ENCODE data around the gene TMPRSS7.

DNA sequence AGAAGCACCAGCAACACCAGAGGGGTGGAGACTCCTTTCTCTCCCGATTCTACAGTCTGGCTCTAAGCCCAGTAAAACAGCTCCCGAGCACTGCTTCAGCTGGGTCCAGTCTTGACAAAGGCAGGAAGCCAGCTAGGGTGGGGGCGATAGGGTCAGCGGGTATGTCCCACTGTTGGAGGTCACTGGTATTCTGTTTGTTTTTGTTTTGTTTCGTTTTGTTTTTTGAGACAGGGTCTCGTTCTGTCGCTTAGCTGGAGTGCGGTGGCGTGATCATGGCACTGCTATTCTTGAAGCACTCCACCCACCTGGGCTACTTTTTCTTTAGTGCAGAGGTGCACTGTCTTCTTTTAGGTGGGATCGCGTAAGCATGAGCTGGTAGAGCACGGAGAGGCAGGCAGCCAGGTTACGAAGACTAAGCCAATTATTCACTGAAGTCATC, 82.2 kb downstream of the TMPRSS7 start:
- no peak for TF ChIP-seq POLR2AphosphoS5 (IDR thresholded peaks at IDR 0.05; ENCODE audit: low read depth, low read length)
- TF ChIP-seq, protein P1, sequence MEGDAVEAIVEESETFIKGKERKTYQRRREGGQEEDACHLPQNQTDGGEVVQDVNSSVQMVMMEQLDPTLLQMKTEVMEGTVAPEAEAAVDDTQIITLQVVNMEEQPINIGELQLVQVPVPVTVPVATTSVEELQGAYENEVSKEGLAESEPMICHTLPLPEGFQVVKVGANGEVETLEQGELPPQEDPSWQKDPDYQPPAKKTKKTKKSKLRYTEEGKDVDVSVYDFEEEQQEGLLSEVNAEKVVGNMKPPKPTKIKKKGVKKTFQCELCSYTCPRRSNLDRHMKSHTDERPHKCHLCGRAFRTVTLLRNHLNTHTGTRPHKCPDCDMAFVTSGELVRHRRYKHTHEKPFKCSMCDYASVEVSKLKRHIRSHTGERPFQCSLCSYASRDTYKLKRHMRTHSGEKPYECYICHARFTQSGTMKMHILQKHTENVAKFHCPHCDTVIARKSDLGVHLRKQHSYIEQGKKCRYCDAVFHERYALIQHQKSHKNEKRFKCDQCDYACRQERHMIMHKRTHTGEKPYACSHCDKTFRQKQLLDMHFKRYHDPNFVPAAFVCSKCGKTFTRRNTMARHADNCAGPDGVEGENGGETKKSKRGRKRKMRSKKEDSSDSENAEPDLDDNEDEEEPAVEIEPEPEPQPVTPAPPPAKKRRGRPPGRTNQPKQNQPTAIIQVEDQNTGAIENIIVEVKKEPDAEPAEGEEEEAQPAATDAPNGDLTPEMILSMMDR (IDR thresholded peaks at IDR 0.05) = no peak
- TF ChIP-seq, protein P2, sequence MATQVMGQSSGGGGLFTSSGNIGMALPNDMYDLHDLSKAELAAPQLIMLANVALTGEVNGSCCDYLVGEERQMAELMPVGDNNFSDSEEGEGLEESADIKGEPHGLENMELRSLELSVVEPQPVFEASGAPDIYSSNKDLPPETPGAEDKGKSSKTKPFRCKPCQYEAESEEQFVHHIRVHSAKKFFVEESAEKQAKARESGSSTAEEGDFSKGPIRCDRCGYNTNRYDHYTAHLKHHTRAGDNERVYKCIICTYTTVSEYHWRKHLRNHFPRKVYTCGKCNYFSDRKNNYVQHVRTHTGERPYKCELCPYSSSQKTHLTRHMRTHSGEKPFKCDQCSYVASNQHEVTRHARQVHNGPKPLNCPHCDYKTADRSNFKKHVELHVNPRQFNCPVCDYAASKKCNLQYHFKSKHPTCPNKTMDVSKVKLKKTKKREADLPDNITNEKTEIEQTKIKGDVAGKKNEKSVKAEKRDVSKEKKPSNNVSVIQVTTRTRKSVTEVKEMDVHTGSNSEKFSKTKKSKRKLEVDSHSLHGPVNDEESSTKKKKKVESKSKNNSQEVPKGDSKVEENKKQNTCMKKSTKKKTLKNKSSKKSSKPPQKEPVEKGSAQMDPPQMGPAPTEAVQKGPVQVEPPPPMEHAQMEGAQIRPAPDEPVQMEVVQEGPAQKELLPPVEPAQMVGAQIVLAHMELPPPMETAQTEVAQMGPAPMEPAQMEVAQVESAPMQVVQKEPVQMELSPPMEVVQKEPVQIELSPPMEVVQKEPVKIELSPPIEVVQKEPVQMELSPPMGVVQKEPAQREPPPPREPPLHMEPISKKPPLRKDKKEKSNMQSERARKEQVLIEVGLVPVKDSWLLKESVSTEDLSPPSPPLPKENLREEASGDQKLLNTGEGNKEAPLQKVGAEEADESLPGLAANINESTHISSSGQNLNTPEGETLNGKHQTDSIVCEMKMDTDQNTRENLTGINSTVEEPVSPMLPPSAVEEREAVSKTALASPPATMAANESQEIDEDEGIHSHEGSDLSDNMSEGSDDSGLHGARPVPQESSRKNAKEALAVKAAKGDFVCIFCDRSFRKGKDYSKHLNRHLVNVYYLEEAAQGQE (IDR thresholded peaks at IDR 0.05; ENCODE audit: insufficient read depth in 1 of 2, low read depth in 2 of 2, low read length in 1 of 2) = no peak
